ENCODE data around the gene APMAP. TPM values are rescaled to one million over a fixed set of nuclear protein-coding genes. Genes with fewer than 3 reads are reported as not detected.

APMAP gene
- total and polyA plus RNA-seq, 2 of the 13 experiments (the other 11 are each of a cell fraction or from before 2014, with no cell fraction given) = 168 to 214 TPM

- BruUV-seq (replicated peaks) = no TSS peak
- Histone ChIP-seq H3K9ac (ENCODE audit: insufficient read depth, low read depth, low read length) (no peak overlapping the region), H4K20me1 (ENCODE audit: insufficient read depth, low read length) (no peaks in the 10 kb centered on the region), H3K4me1 (ENCODE audit: insufficient read depth, low read length) (no peaks in the 10 kb centered on the region), H3K4me2 (ENCODE audit: low read depth, low read length) (no peak overlapping the region), H3K27ac (ENCODE audit: extremely low read length, insufficient read depth, low read length) (no peak overlapping the region), H3K4me3 (replicated peaks in 1 of 3; ENCODE audit: insufficient read depth in 1 of 3, low read depth in 2 of 3, low read length in 3 of 3) (no peak overlapping the region), H3K79me2 (ENCODE audit: insufficient read depth, low read length) (no peaks in the 10 kb centered on the region), H3K9me3 (ENCODE audit: low read length) (no peaks in the 10 kb centered on the region), H3K27me3 (ENCODE audit: control insufficient read depth in 1 of 2, insufficient read depth in 2 of 2, low read length in 2 of 2) (no peaks in the 10 kb centered on the region), H2AFZ (ENCODE audit: low read length) (no peak overlapping the region), H3K36me3 (replicated peaks in 1 of 2; ENCODE audit: control insufficient read depth in 1 of 2, insufficient read depth in 2 of 2, low read length in 2 of 2) (no peaks in the 10 kb centered on the region)
- ChIA-PET POLR2A (no interaction called here), CTCF (ENCODE audit: low intra/inter-chr PET ratio, low total read pairs) (no interaction called here)
- 0% methylated on average over 3 of the region's 3 CpGs for WGBS (ENCODE audit: low lambda C conversion rate)
- no peak for DNase-seq (ENCODE audit: low spot score)
- FAIRE-seq = no peak
- in situ Hi-C loops (cut with HindIII; ENCODE audit: extremely low pct_ligation_motif_present, low pct_unique_long_range_greater_than_20kb) (no loop called here), intact Hi-C loops (cut with micrococcal nuclease; ENCODE audit: unreplicated experiment) (no loop called here)
- no peak for ATAC-seq
- no peak for TF ChIP-seq TOE1 (CRISPR knock-in tag; IDR thresholded peaks at IDR 0.05)
- TF ChIP-seq ZNF513 (CRISPR knock-in tag; conservative IDR thresholded peaks at IDR 0.05) = no peak
- no peak for TF ChIP-seq ZNF180 (CRISPR knock-in tag; IDR thresholded peaks at IDR 0.05; ENCODE audit: borderline replicate concordance, low read depth)
- no peak for TF ChIP-seq RXRA (CRISPR knock-in tag; IDR thresholded peaks at IDR 0.05)
- TF ChIP-seq, protein P1, sequence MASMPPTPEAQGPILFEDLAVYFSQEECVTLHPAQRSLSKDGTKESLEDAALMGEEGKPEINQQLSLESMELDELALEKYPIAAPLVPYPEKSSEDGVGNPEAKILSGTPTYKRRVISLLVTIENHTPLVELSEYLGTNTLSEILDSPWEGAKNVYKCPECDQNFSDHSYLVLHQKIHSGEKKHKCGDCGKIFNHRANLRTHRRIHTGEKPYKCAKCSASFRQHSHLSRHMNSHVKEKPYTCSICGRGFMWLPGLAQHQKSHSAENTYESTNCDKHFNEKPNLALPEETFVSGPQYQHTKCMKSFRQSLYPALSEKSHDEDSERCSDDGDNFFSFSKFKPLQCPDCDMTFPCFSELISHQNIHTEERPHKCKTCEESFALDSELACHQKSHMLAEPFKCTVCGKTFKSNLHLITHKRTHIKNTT (CRISPR knock-in tag; IDR thresholded peaks at IDR 0.05) = no peak
- TF ChIP-seq ZNF230 (CRISPR knock-in tag; IDR thresholded peaks at IDR 0.05) = no peak
- no peak for TF ChIP-seq ATAD3A (CRISPR knock-in tag; IDR thresholded peaks at IDR 0.05)
- no peak for TF ChIP-seq FOSL1 (CRISPR knock-in tag; IDR thresholded peaks at IDR 0.05; ENCODE audit: borderline replicate concordance)
- no peak for TF ChIP-seq ZNF891 (CRISPR knock-in tag; IDR thresholded peaks at IDR 0.05)
Observed at GRCh38 chr20:24943731-24944130, 48.8 kb downstream of the APMAP start.

All from HepG2 (cell line).